Head of caudate nucleus (tissue), 42 donors: ENCODE results near the gene GNG7.
A peak's percentile ranks its signal among the peaks of the same experiment; 100 is the strongest.

ENCODE experiments used
- DNase-seq, 42 donors: peaks; one replicate each; pipeline versions ENCODE4 v3.0.0 to v3.0.0-alpha.2; 2020 to 2021; ENCODE audit warnings: mixed read lengths in 7 of 42
- intact Hi-C: fragments of 100-400 bp; cut with DNase I; formaldehyde crosslinking; loops from one replicate; pipeline ENCODE4 v1.15.0; 2022

Gene GNG7

GRCh38 chr19:2729943-2730818 is 27.7 kb upstream of the GNG7 start:
- no peak for DNase-seq
- intact Hi-C loops = no loop called here

DNA sequence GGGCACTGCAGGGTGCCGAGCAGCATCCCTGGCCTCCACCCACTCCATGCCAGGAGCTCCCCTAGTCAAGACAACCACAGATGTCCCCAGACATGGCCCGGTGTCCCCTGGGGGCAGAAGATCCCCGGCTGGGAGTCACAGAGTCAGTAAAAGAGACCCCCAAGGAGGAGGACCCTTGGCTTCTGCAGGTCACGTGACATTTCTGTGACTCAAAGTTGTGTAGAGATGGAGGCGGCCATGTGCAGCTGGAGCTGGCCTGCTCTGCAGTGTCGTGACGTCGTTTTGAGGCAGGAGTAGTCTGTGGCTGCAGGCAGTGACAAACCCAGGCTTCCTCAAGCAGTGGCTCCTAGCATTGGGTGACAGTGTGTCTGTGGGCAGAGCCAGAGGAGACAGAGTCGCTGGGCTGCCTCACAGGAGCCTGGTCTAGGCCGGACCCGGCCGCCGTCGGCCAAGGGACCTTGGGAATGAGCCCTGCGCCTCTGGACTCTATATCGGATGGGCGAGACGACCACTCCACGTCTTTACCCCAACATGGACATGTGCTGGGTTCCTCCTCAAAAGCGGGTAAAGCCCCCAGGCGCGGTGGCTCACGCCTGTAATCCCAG is 26.4 kb upstream of the GNG7 start:
- DNase-seq = no peak
- intact Hi-C loops = no loop called here

- DNase-seq = no peak
- intact Hi-C loops = no loop called here
Observed at GRCh38 chr19:2727640-2727944, 25.1 kb upstream of the GNG7 start.

GRCh38 chr19:2726904-2727639 is 24.6 kb upstream of the GNG7 start:
- no peak for DNase-seq
- intact Hi-C loops = no loop called here

GRCh38 chr19:2726160-2726855 is 23.8 kb upstream of the GNG7 start:
- no peak for DNase-seq
- intact Hi-C loops = no loop called here

DNA sequence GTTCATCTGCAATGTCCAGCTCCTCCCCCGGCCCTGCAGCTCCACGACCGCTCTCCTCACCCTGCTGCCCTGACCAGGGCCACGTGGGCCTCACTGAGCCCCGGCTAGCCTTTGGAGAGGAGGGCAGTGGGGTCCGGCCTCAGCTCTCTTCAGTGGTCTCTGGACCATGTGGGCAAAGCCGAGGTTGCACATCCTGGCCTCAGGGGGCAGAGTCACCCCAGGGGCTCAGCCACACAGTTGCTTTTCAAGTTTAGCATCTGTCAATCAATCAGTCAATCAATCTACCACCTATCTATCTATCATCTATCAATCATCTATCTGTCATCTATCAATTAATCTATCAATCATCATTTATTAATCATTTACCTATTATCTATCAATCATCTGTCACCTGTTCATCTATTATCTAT is 21.7 kb upstream of the GNG7 start:
- DNase-seq = no peak
- intact Hi-C loops = no loop called here

DNA sequence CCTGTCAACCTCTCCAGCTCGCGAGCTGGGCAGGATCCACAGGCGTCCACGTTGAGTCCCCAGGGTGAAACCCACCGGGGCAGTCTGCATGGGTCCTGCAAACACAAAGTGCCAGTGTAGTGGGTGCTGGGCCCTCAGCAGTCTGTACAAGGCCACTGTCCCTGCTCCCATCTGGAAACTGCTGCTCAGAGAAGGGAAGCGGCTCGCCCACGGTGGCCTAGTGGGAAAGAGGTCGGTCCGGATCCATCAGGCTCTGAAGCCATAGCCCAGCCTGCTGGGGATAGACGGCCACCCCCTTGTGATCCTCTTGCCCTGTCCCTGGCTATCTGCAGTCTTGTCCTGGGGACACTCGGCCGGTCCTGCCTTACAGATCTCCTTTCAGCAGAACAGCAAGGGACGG is 21.3 kb upstream of the GNG7 start:
- DNase-seq = no peak
- intact Hi-C loops = no loop called here

DNA sequence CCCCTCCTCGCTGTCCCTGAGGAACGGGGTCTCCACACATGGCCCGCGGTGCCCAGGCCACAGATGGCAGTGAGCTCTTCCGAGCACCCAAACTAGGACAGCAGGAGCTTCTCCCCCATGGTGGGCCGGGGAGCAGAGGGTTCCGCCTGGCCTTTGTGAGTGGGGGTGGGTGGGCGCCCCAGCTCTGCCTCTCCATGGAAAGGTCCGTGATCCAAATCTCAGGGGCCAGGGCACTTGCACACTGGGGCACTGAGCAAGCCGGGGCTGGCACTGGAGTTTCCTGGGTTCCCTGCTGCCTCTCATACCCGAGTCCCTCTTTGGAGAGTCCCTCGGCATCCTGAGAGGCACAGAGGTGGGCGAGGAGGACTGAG is 20.8 kb upstream of the GNG7 start:
- no peak for DNase-seq
- intact Hi-C loops = no loop called here

GRCh38 chr19:2722541-2723344 is 20.2 kb upstream of the GNG7 start:
- DNase-seq = peak in 9 of 42 donors; percentile 14 to 70 (median 51)
- intact Hi-C loops = no loop called here

DNA sequence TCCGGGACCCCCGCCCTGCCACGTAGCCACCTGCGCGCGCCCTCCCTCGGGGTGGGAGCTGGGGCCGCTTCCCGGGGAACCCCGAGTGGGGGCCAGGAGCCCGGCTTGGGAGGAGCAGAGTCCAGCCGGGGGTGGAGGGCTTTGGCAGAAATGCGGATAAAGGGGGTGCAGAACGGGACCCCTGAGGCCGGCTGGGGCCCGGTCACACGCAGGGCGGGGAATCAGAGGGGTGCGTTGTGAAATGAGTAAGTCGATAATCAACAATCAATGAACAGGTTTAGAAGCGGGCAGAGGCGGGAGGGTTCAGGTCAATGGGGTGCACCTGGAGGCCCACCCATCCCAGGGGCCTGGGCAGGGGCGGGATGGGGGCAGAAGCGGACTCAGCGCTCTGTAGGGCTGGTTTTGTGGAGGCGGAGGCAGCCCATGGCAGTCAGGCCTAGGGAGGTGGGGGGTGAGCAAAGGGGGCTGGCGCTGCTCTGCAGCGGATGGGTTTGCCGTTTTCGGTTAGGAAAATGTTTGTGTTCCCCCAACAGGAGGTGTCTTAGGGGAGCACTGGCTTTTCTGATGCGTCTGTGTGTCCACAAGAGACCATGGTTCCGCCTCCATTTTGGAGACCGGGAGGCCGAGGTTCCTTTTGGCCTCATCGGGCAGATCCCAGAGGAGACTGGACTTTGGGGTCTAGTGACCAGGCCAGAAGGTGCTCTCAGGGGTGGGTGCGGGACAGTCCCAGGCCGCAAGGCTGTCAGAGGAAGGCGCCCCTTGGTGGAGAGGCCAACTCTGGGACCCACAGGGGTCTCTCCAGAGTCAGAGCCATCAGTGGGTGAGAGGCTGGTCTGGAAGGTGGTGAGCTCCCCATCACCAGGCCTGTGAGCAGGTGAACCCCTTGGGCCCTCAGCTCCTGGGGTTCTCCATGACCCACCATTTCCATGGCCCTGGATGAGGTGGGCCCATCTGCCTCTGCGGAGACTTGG is 19.4 kb upstream of the GNG7 start:
- no peak for DNase-seq
- intact Hi-C loops = no loop called here

DNA sequence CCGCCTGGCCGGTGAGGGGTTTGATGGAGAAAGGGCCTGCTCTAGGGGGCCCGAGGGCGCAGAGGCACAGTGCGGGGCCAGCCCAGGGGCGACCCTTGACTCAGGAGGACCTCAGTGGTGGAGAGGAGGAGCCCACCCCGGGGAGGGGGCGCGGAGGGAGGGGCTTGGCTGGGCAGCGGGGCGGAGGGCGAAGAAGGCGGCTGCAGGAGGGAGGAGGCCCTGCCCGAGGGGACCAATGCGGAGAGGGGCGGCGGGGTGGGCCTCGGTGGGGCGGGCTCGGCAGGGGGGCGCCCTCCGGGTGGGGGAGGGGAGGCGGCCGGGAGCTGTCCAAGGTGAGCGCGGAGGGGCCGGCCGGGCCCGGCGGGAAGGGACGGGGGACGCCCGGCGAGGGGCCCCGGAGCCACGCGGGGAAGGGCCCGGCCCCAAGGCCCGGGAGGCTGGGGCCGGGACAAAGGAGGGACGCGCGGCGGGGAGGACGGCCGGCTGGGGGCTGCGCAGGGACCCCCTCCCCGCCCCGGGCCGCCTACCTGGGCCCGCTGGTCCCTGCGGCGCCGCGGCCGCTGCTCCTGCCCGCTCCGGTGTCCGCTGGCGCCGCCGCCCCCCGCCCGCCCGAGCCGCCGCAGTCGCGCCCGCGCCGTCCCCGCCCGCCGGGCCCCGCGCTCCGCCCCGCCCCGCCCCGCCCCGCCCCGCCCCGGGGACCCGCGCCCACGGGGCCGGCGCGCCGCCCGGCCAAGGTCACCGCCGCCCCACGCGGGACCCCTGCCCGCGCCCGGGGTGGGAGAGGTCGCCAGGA is 18.5 kb upstream of the GNG7 start, which contains the start of gene DIRAS1:
DIRAS1 (minus strand) TSS at position 596 of the 793 bp plus-strand sequence. CDS start 3,566 bp downstream, outside the sequence.
- DNase-seq = peak in 1 of 42 donors; percentile 44
- intact Hi-C loops = no loop called here

GRCh38 chr19:2719920-2720776 is 17.7 kb upstream of the GNG7 start:
- intact Hi-C loops = no loop called here
- peak in 39 of 42 donors; percentile 41 to 84 (median 64) for DNase-seq

- DNase-seq = no peak
- intact Hi-C loops = no loop called here
Observed at GRCh38 chr19:2719232-2719735, 16.8 kb upstream of the GNG7 start.

- intact Hi-C loops = no loop called here
- DNase-seq = peak in 2 of 42 donors; percentile 35 to 44
Observed at GRCh38 chr19:2717638-2718541, 15.4 kb upstream of the GNG7 start.
